ENCODE data around the gene OCLN.
"Not testable (repeated sequence)": the region's sequence is repeated elsewhere in the genome, so short reads cannot be mapped to it uniquely, and the experiment has no call there.

OCLN gene

DNA sequence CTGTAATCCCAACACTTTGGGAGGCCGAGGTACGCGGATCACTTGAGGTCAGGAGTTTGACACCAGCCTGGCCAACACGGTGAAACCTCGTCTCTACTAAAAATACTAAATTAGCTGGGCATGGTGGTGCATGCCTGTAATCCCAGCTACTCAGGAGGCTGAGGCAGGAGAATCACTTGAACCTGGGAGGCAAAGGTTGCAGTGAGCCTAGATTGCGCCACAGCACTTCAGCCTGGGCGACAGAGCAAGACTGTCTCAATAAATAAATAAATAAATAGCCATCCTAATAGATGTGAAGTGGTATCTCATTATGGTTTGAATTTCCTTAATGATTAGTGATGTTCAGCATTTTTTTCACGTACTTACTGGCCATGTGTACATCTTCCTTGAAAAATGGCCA lies 42.1 kb upstream of the OCLN start:
- not testable (repeated sequence) for H3K23ac ChIP-seq (ENCODE audit: low read length in 2 of 2); H3K79me1 ChIP-seq (replicated peaks; ENCODE audit: low read length, poor library complexity, severe bottlenecking); H3K9me3 ChIP-seq (ENCODE audit: control insufficient read depth, low read length); H2AK5ac ChIP-seq (ENCODE audit: low read length, severe bottlenecking); H2BK15ac ChIP-seq (ENCODE audit: low read depth, poor library complexity, severe bottlenecking); H2BK120ac ChIP-seq (ENCODE audit: low read depth, low read length); H3K14ac ChIP-seq (ENCODE audit: low read length in 2 of 2); H3K4me2 ChIP-seq (ENCODE audit: low read length, poor library complexity, severe bottlenecking); DNase-seq; H3K9ac ChIP-seq (ENCODE audit: low read length); H3K4ac ChIP-seq (ENCODE audit: low read depth in 1 of 2, low read length in 2 of 2); H2BK12ac ChIP-seq (ENCODE audit: low read length in 2 of 2); H2AFZ ChIP-seq (ENCODE audit: low read depth, low read length); H3K4me3 ChIP-seq (ENCODE audit: insufficient read depth in 1 of 2, low read depth in 1 of 2, low read length in 2 of 2); H3K27ac ChIP-seq (ENCODE audit: low read length, poor library complexity, severe bottlenecking); H2BK5ac ChIP-seq (ENCODE audit: low read depth, low read length, poor library complexity, severe bottlenecking); H4K8ac ChIP-seq (ENCODE audit: low read length); H4K91ac ChIP-seq (ENCODE audit: low read length); H3K4me1 ChIP-seq (ENCODE audit: control insufficient read depth, insufficient read depth, low read depth, low read length); H3K36me3 ChIP-seq (ENCODE audit: control insufficient read depth in 1 of 2, insufficient read depth in 2 of 2, low read depth in 1 of 2, low read length in 2 of 2); H3K18ac ChIP-seq (ENCODE audit: low read depth in 1 of 2, low read length in 2 of 2); H3K27me3 ChIP-seq (ENCODE audit: control insufficient read depth in 1 of 2, insufficient read depth in 1 of 2, low read length in 2 of 2)
- 99% methylated on average over 6 of the region's 8 CpGs for WGBS

DNA sequence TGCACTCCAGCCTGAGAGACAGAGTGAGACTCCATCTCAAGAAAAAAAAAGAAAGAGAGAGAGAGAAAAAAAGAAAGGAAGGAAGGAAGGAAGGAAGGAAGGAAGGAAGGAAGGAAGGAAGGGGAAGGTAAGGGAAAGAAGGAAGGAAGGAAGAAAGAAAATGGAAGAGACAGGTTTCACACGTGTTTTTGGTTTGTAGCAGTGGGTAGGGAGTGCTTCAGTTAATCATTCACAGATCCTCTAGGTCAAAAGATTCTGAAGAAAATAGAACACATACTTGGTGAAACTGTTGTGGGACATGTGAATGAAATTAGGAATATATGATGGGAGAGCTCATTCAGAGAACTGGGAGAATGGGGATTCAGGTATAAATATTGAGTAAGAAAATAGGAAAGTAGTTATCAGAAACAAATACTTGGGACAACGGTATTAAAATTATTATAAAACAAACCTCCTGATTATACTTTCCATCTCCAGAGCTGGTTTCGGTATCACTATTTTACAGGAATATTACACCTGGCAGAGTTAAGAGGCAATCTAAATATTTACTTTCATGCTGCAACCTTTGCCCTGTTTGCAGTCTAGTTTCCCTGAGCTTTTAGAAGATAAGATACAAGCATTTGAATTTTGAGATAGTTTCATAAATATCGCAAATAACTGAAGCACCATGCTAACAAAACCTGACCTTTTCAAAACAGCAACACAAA lies 40.5 kb upstream of the OCLN start:
- Histone ChIP-seq H2BK5ac (ENCODE audit: low read depth, low read length, poor library complexity, severe bottlenecking) (no peak overlapping the region), H3K9ac (ENCODE audit: low read length) (no peak overlapping the region), H3K79me1 (replicated peaks; ENCODE audit: low read length, poor library complexity, severe bottlenecking) (no peaks in the 10 kb centered on the region), H4K8ac (ENCODE audit: low read length) (no peak overlapping the region), H3K14ac (ENCODE audit: low read length in 2 of 2) (no peak overlapping the region), H3K23ac (ENCODE audit: low read length in 2 of 2) (no peak overlapping the region), H3K4me3 (ENCODE audit: insufficient read depth in 1 of 2, low read depth in 1 of 2, low read length in 2 of 2) (no peak overlapping the region), H3K4me2 (ENCODE audit: low read length, poor library complexity, severe bottlenecking) (no peak overlapping the region), H2BK12ac (ENCODE audit: low read length in 2 of 2) (no peak overlapping the region), H2AK5ac (ENCODE audit: low read length, severe bottlenecking) (no peak overlapping the region), H3K9me3 (ENCODE audit: control insufficient read depth, low read length) (no peaks in the 10 kb centered on the region), H3K18ac (ENCODE audit: low read depth in 1 of 2, low read length in 2 of 2) (no peak overlapping the region), H3K27ac (ENCODE audit: low read length, poor library complexity, severe bottlenecking) (no peak overlapping the region), H2AFZ (ENCODE audit: low read depth, low read length) (no peak overlapping the region), H4K91ac (ENCODE audit: low read length) (no peak overlapping the region), H2BK15ac (ENCODE audit: low read depth, poor library complexity, severe bottlenecking) (no peak overlapping the region), H2BK120ac (ENCODE audit: low read depth, low read length) (no peak overlapping the region), H3K36me3 (ENCODE audit: control insufficient read depth in 1 of 2, insufficient read depth in 2 of 2, low read depth in 1 of 2, low read length in 2 of 2) (no peaks in the 10 kb centered on the region), H3K4ac (ENCODE audit: low read depth in 1 of 2, low read length in 2 of 2) (no peak overlapping the region), H3K27me3 (ENCODE audit: control insufficient read depth in 1 of 2, insufficient read depth in 1 of 2, low read length in 2 of 2) (no peaks in the 10 kb centered on the region), H3K4me1 (ENCODE audit: control insufficient read depth, insufficient read depth, low read depth, low read length) (no peaks in the 10 kb centered on the region)
- no peak for DNase-seq
- 96% methylated on average over 3 of the region's 4 CpGs for WGBS

DNA sequence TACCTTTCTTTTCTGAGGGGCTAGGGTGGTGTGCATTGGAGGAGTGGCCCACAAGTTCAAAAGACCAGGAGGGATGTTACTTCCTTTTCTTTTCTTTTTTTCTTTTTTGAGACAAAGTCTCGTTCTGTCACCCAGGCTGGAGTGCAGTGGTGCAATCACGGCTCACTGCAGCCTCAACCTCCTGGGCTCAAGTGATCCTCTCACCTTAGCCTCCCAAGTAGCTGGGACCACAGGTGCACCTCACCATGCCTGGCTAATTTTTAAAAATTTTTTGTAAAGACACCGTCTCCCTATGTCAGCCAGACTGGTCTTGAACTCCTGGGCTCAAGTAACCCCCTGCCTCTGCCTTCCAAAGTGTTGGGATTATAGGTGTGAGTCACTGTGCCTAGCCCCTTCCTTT lies 39.1 kb upstream of the OCLN start:
- not testable (repeated sequence) for H3K4me3 ChIP-seq (ENCODE audit: insufficient read depth in 1 of 2, low read depth in 1 of 2, low read length in 2 of 2); H3K4me1 ChIP-seq (ENCODE audit: control insufficient read depth, insufficient read depth, low read depth, low read length); H3K23ac ChIP-seq (ENCODE audit: low read length in 2 of 2); H2BK15ac ChIP-seq (ENCODE audit: low read depth, poor library complexity, severe bottlenecking); H2BK12ac ChIP-seq (ENCODE audit: low read length in 2 of 2); H2BK5ac ChIP-seq (ENCODE audit: low read depth, low read length, poor library complexity, severe bottlenecking); H3K9me3 ChIP-seq (ENCODE audit: control insufficient read depth, low read length); H3K4me2 ChIP-seq (ENCODE audit: low read length, poor library complexity, severe bottlenecking); H2AK5ac ChIP-seq (ENCODE audit: low read length, severe bottlenecking); DNase-seq; H4K91ac ChIP-seq (ENCODE audit: low read length); H3K9ac ChIP-seq (ENCODE audit: low read length); H3K36me3 ChIP-seq (ENCODE audit: control insufficient read depth in 1 of 2, insufficient read depth in 2 of 2, low read depth in 1 of 2, low read length in 2 of 2); H3K4ac ChIP-seq (ENCODE audit: low read depth in 1 of 2, low read length in 2 of 2); H2BK120ac ChIP-seq (ENCODE audit: low read depth, low read length); H2AFZ ChIP-seq (ENCODE audit: low read depth, low read length); H4K8ac ChIP-seq (ENCODE audit: low read length); H3K27me3 ChIP-seq (ENCODE audit: control insufficient read depth in 1 of 2, insufficient read depth in 1 of 2, low read length in 2 of 2); H3K79me1 ChIP-seq (replicated peaks; ENCODE audit: low read length, poor library complexity, severe bottlenecking); H3K18ac ChIP-seq (ENCODE audit: low read depth in 1 of 2, low read length in 2 of 2); H3K27ac ChIP-seq (ENCODE audit: low read length, poor library complexity, severe bottlenecking); H3K14ac ChIP-seq (ENCODE audit: low read length in 2 of 2)
- WGBS, result 95% methylated on average over 2 of the region's 3 CpGs

- H4K91ac ChIP-seq (ENCODE audit: low read length), result no peak overlapping the region
- H2BK12ac ChIP-seq (ENCODE audit: low read length in 2 of 2), result no peak overlapping the region
- H3K18ac ChIP-seq (ENCODE audit: low read depth in 1 of 2, low read length in 2 of 2), result no peak overlapping the region
- no peak overlapping the region for H2BK15ac ChIP-seq (ENCODE audit: low read depth, poor library complexity, severe bottlenecking)
- H2AK5ac ChIP-seq (ENCODE audit: low read length, severe bottlenecking), result no peak overlapping the region
- H3K79me1 ChIP-seq (replicated peaks; ENCODE audit: low read length, poor library complexity, severe bottlenecking), result no peaks in the 10 kb centered on the region
- no peaks in the 10 kb centered on the region for H3K36me3 ChIP-seq (ENCODE audit: control insufficient read depth in 1 of 2, insufficient read depth in 2 of 2, low read depth in 1 of 2, low read length in 2 of 2)
- no peak overlapping the region for H3K4me3 ChIP-seq (ENCODE audit: insufficient read depth in 1 of 2, low read depth in 1 of 2, low read length in 2 of 2)
- H2BK5ac ChIP-seq (ENCODE audit: low read depth, low read length, poor library complexity, severe bottlenecking), result no peak overlapping the region
- H3K14ac ChIP-seq (ENCODE audit: low read length in 2 of 2), result no peak overlapping the region
- H3K27me3 ChIP-seq (ENCODE audit: control insufficient read depth in 1 of 2, insufficient read depth in 1 of 2, low read length in 2 of 2), result no peaks in the 10 kb centered on the region
- peaks cover 5% of the 10 kb centered on the region for H3K9me3 ChIP-seq (ENCODE audit: control insufficient read depth, low read length)
- no peak overlapping the region for H3K9ac ChIP-seq (ENCODE audit: low read length)
- H3K23ac ChIP-seq (ENCODE audit: low read length in 2 of 2), result no peak overlapping the region
- no peak overlapping the region for H2BK120ac ChIP-seq (ENCODE audit: low read depth, low read length)
- H3K4me1 ChIP-seq (ENCODE audit: control insufficient read depth, insufficient read depth, low read depth, low read length), result no peaks in the 10 kb centered on the region
- H3K27ac ChIP-seq (ENCODE audit: low read length, poor library complexity, severe bottlenecking), result no peak overlapping the region
- no peak overlapping the region for H4K8ac ChIP-seq (ENCODE audit: low read length)
- H3K4me2 ChIP-seq (ENCODE audit: low read length, poor library complexity, severe bottlenecking), result no peak overlapping the region
- no peak overlapping the region for H3K4ac ChIP-seq (ENCODE audit: low read depth in 1 of 2, low read length in 2 of 2)
- no peak for DNase-seq
- WGBS, result 93% methylated on average over 7 of the region's 8 CpGs
- H2AFZ ChIP-seq (ENCODE audit: low read depth, low read length), result no peak overlapping the region
These were observed 37.9 kb upstream of the OCLN start for GRCh38 chr5:69454460-69455249.
